Astrocyte (in vitro differentiated cells and primary cell): ENCODE measurements around the gene OR51G2. TPM values are rescaled to one million over a fixed set of nuclear protein-coding genes. Genes with fewer than 3 reads are reported as not detected.
A peak's percentile ranks its signal among the peaks of the same experiment; 100 is the strongest.

Source experiments
- DNase-seq: peaks from one replicate; pipeline ENCODE4 v3.0.0-alpha.2; 2010; ENCODE audit warnings: low read depth
- FAIRE-seq: peaks from 2 replicates; lab custom pipeline; 2011; peaks lifted over from hg19 to GRCh38; lab: Jason Lieb, UNC
- H2AFZ ChIP-seq: 2 replicates; pipeline ENCODE4 v1.6.0; 2012; ENCODE audit warnings: low read depth, low read length, inconsistent platforms
- H3K27ac ChIP-seq: 2 replicates; pipeline ENCODE4 v1.5.1; 2011; ENCODE audit warnings: low read depth, low read length, inconsistent platforms
- H3K27me3 ChIP-seq: 2 replicates; pipeline ENCODE4 v1.6.0; 2011; ENCODE audit warnings: low read length, inconsistent platforms; ENCODE audit not compliant: insufficient read depth
- H3K36me3 ChIP-seq: 2 replicates; pipeline ENCODE4 v1.5.1; 2011; ENCODE audit warnings: low read length, inconsistent platforms; ENCODE audit not compliant: insufficient read depth
- H3K4me1 ChIP-seq: 2 replicates; pipeline ENCODE4 v1.5.1; 2011; ENCODE audit warnings: low read length, inconsistent platforms; ENCODE audit not compliant: insufficient read depth
- H3K4me2 ChIP-seq: 2 replicates; pipeline ENCODE4 v1.6.0; 2012; ENCODE audit warnings: low read length, inconsistent platforms
- H3K4me3 ChIP-seq: 2 replicates; pipeline ENCODE4 v1.5.1; 2011; ENCODE audit warnings: low read depth, mild to moderate bottlenecking, low read length, inconsistent platforms; ENCODE audit not compliant: insufficient read depth
- H3K79me2 ChIP-seq: 2 replicates; pipeline ENCODE4 v1.6.0; 2012; ENCODE audit warnings: mild to moderate bottlenecking, low read length, inconsistent platforms; ENCODE audit not compliant: insufficient read depth
- H3K9ac ChIP-seq: 2 replicates; pipeline ENCODE4 v1.6.0; 2012; ENCODE audit warnings: mild to moderate bottlenecking, low read length, inconsistent platforms
- H3K9me3 ChIP-seq: 2 replicates; pipeline ENCODE4 v1.5.1; 2012; ENCODE audit warnings: low read depth, mild to moderate bottlenecking, low read length, inconsistent platforms; ENCODE audit not compliant: insufficient read depth
- H4K20me1 ChIP-seq: 2 replicates; pipeline ENCODE4 v1.6.0; 2012; ENCODE audit warnings: low read length, inconsistent platforms; ENCODE audit not compliant: insufficient read depth
- H3K27ac Mint-ChIP-seq: one replicate; pipeline ENCODE4 v1.8.0; 2021; ENCODE audit warnings: mild to moderate bottlenecking, mixed read lengths; ENCODE audit not compliant: unreplicated experiment
- H3K27me3 Mint-ChIP-seq: one replicate; pipeline ENCODE4 v1.8.0; 2021; ENCODE audit warnings: low read depth, mixed read lengths; ENCODE audit not compliant: unreplicated experiment
- H3K36me3 Mint-ChIP-seq: one replicate; pipeline ENCODE4 v1.8.0; 2021; ENCODE audit warnings: low read depth, mixed read lengths; ENCODE audit not compliant: unreplicated experiment
- H3K4me1 Mint-ChIP-seq: one replicate; pipeline ENCODE4 v1.8.0; 2021; ENCODE audit warnings: low read depth, mixed read lengths; ENCODE audit not compliant: unreplicated experiment
- H3K4me3 Mint-ChIP-seq: one replicate; pipeline ENCODE4 v1.8.0; 2021; ENCODE audit warnings: mild to moderate bottlenecking, moderate library complexity, mixed read lengths; ENCODE audit not compliant: unreplicated experiment
- H3K9me3 Mint-ChIP-seq: one replicate; pipeline ENCODE4 v1.8.0; 2021; ENCODE audit warnings: mild to moderate bottlenecking, mixed read lengths; ENCODE audit not compliant: unreplicated experiment
- CTCF ChIP-seq: IDR thresholded peaks from 2 replicates; pipeline ENCODE4 v1.5.1; 2011; ENCODE audit warnings: low read depth, mild to moderate bottlenecking, inconsistent platforms, low read length, moderate library complexity; ENCODE audit not compliant: insufficient read depth
- EZH2 ChIP-seq: IDR thresholded peaks from 2 replicates; pipeline ENCODE4 v1.6.1; 2012; ENCODE audit warnings: mild to moderate bottlenecking, low read length, inconsistent platforms; ENCODE audit not compliant: insufficient read depth
- total RNA-seq: library from RNA; stranded (reverse); gene quantifications from 2 replicates; pipeline ENCODE4 v1.2.1, GENCODE V29; 2021

Gene OR51G2
- total RNA-seq, 1 donor from 2014 or later: not detected

- Mint-ChIP-seq H3K9me3 (no peaks in the 10 kb centered on the region), H3K4me3 (no peak overlapping the region), H3K27ac (peak overlapping the region; percentile 9), H3K27me3 (peaks cover 2% of the 10 kb centered on the region), H3K4me1 (peaks cover 11% of the 10 kb centered on the region), H3K36me3 (no peaks in the 10 kb centered on the region)
- no peak overlapping the region for H3K27ac ChIP-seq
- H3K27me3 ChIP-seq: no peaks in the 10 kb centered on the region
- H3K36me3 ChIP-seq: no peaks in the 10 kb centered on the region
- no peaks in the 10 kb centered on the region for H3K4me1 ChIP-seq
- no peak overlapping the region for H3K4me2 ChIP-seq
- no peak for FAIRE-seq
- no peak for TF ChIP-seq EZH2
- TF ChIP-seq CTCF: no peak
- H3K9ac ChIP-seq: no peak overlapping the region
- no peak overlapping the region for H2AFZ ChIP-seq
- no peaks in the 10 kb centered on the region for H3K79me2 ChIP-seq
- H4K20me1 ChIP-seq: no peaks in the 10 kb centered on the region
- no peak for DNase-seq
- H3K9me3 ChIP-seq: no peaks in the 10 kb centered on the region
- H3K4me3 ChIP-seq: no peak overlapping the region
Observed at GRCh38 chr11:4916581-4916980, 2.6 kb downstream of the OR51G2 start.

GRCh38 chr11:4903484-4903883 lies 15.7 kb downstream of the OR51G2 start, which contains the start of gene OR51A7:
Gene OR51A7, plus strand, starts transcription at chr11:4903783. Its CDS starts 3,587 bp downstream, at chr11:4907370.
- Histone ChIP-seq H3K9ac (no peak within 1 kb of the TSS), H3K4me2 (no peak within 1 kb of the TSS), H2AFZ (no peak within 1 kb of the TSS), H3K79me2 (no peaks in the 10 kb centered on the region), H3K36me3 (no peaks in the 10 kb centered on the region), H3K27me3 (no peaks in the 10 kb centered on the region), H3K4me3 (no peak within 1 kb of the TSS), H3K27ac (no peak within 1 kb of the TSS), H3K9me3 (no peaks in the 10 kb centered on the region), H3K4me1 (no peaks in the 10 kb centered on the region), H4K20me1 (no peaks in the 10 kb centered on the region)
- no peak within 1 kb of the TSS for H3K27ac Mint-ChIP-seq
- H3K4me3 Mint-ChIP-seq: no peak within 1 kb of the TSS
- H3K27me3 Mint-ChIP-seq: no peaks in the 10 kb centered on the region
- no peaks in the 10 kb centered on the region for H3K9me3 Mint-ChIP-seq
- TF ChIP-seq CTCF (no peak), EZH2 (no peak)
- FAIRE-seq (no peak), DNase-seq (no peak)
- no peaks in the 10 kb centered on the region for H3K36me3 Mint-ChIP-seq
- peaks cover 4% of the 10 kb centered on the region for H3K4me1 Mint-ChIP-seq

GRCh38 chr11:4891996-4892640 lies 27.0 kb downstream of the OR51G2 start:
- Histone ChIP-seq H4K20me1 (no peaks in the 10 kb centered on the region), H3K36me3 (no peaks in the 10 kb centered on the region), H3K79me2 (no peaks in the 10 kb centered on the region), H3K9me3 (no peaks in the 10 kb centered on the region), H2AFZ (no peak overlapping the region), H3K9ac (no peak overlapping the region), H3K4me1 (no peaks in the 10 kb centered on the region), H3K27me3 (no peaks in the 10 kb centered on the region), H3K4me3 (no peak overlapping the region), H3K27ac (no peak overlapping the region), H3K4me2 (no peak overlapping the region)
- Mint-ChIP-seq H3K27ac (no peak overlapping the region), H3K36me3 (no peaks in the 10 kb centered on the region), H3K9me3 (no peaks in the 10 kb centered on the region), H3K4me1 (peaks cover 6% of the 10 kb centered on the region), H3K27me3 (no peaks in the 10 kb centered on the region), H3K4me3 (no peak overlapping the region)
- DNase-seq (peak; percentile 93), FAIRE-seq (peak; percentile 94)
- TF ChIP-seq EZH2 (no peak), CTCF (peak; percentile 39)
